DOHH2 (cell line): Measurements from ENCODE around the gene PCDH15.

ENCODE experiments used
- CTCF ChIP-seq: fragments of 200-600 bp; sonication (generic); IDR thresholded peaks from one replicate; pipeline ENCODE4 v1.5.1; 2014; ENCODE audit warnings: antibody characterized with exemption, mild to moderate bottlenecking, low read depth, low read length; ENCODE audit not compliant: poor library complexity, severe bottlenecking
- EZH2phosphoT487 ChIP-seq: fragments of 200-600 bp; sonication (generic); IDR thresholded peaks from 2 replicates; pipeline ENCODE4 v1.6.1; 2017; ENCODE audit warnings: borderline replicate concordance, mild to moderate bottlenecking, antibody characterized with exemption, low read length, moderate library complexity, mixed read lengths

- no peak for TF ChIP-seq CTCF
- TF ChIP-seq EZH2phosphoT487: no peak
Observed at GRCh38 chr10:54622017-54622416, 179.0 kb downstream of the PCDH15 start.
